H9 (cell line): Measurements from ENCODE around the gene PDX1. TPM values are rescaled to one million over a fixed set of nuclear protein-coding genes. Genes with fewer than 3 reads are reported as not detected.
A peak's percentile ranks its signal among the peaks of the same experiment; 100 is the strongest.

Experiments used
- DNase-seq: peaks from one replicate; pipeline ENCODE4 v3.0.0-alpha.2; 2017
- H2AFZ ChIP-seq: one replicate; pipeline ENCODE4 v1.6.1; 2013; ENCODE audit warnings: mild to moderate bottlenecking, low read length, control low read depth, moderate library complexity
- H2AK5ac ChIP-seq: 2 replicates; pipeline ENCODE4 v1.6.1; 2013; ENCODE audit warnings: low read length, control low read depth, mixed read lengths; ENCODE audit not compliant: insufficient read length
- H2BK120ac ChIP-seq: one replicate; pipeline ENCODE4 v1.6.1; 2013; ENCODE audit warnings: low read depth, mild to moderate bottlenecking, low read length, control low read depth, inconsistent platforms; ENCODE audit not compliant: poor library complexity, severe bottlenecking
- H2BK12ac ChIP-seq: 2 replicates; pipeline ENCODE4 v1.6.1; 2013; ENCODE audit warnings: low read length, control low read depth, mixed read lengths, low read depth; ENCODE audit not compliant: insufficient read length
- H2BK15ac ChIP-seq: 2 replicates; pipeline ENCODE4 v1.6.1; 2013; ENCODE audit warnings: low read depth, low read length, control low read depth
- H2BK20ac ChIP-seq: one replicate; pipeline ENCODE4 v1.6.1; 2013; ENCODE audit warnings: low read depth, mild to moderate bottlenecking, low read length, control low read depth, inconsistent platforms; ENCODE audit not compliant: poor library complexity, severe bottlenecking
- H2BK5ac ChIP-seq: 2 replicates; pipeline ENCODE4 v1.6.1; 2013; ENCODE audit warnings: low read length, control low read depth, mixed read lengths; ENCODE audit not compliant: insufficient read length
- H3K14ac ChIP-seq: 2 replicates; pipeline ENCODE4 v1.6.1; 2013; ENCODE audit warnings: low read length, control low read depth; ENCODE audit not compliant: insufficient read depth
- H3K18ac ChIP-seq: 2 replicates; pipeline ENCODE4 v1.6.1; 2013; ENCODE audit warnings: low read depth, mild to moderate bottlenecking, mixed read lengths, low read length, control low read depth; ENCODE audit not compliant: insufficient read length
- H3K23ac ChIP-seq: 2 replicates; pipeline ENCODE4 v1.6.1; 2013; ENCODE audit warnings: low read length, control low read depth, mixed read lengths, low read depth; ENCODE audit not compliant: insufficient read length
- H3K23me2 ChIP-seq: 2 replicates; pipeline ENCODE4 v1.6.1; 2013; ENCODE audit warnings: low read depth, mild to moderate bottlenecking, mixed read lengths, low read length, control low read depth; ENCODE audit not compliant: insufficient read length, poor library complexity, severe bottlenecking
- H3K27ac ChIP-seq: 2 replicates; pipeline ENCODE4 v1.5.1; 2013; ENCODE audit warnings: low read length, control low read depth, mixed read lengths, low read depth; ENCODE audit not compliant: insufficient read length
- H3K27me3 ChIP-seq: 2 replicates; pipeline ENCODE4 v1.6.1; 2013; ENCODE audit warnings: low read length, control low read depth, inconsistent platforms; ENCODE audit not compliant: insufficient read depth
- H3K4ac ChIP-seq: 2 replicates; pipeline ENCODE4 v1.6.1; 2013; ENCODE audit warnings: low read depth, mild to moderate bottlenecking, control low read depth, inconsistent platforms, low read length, moderate library complexity
- H3K4me1 ChIP-seq: 2 replicates; pipeline ENCODE4 v1.6.1; 2013; ENCODE audit warnings: low read length, control low read depth, inconsistent platforms; ENCODE audit not compliant: insufficient read depth
- H3K4me2 ChIP-seq: 2 replicates; pipeline ENCODE4 v1.6.1; 2013; ENCODE audit warnings: low read length, control low read depth, mixed read lengths; ENCODE audit not compliant: insufficient read length, insufficient read depth
- H3K56ac ChIP-seq: 2 replicates; pipeline ENCODE4 v1.6.1; 2013; ENCODE audit warnings: low read depth, mild to moderate bottlenecking, mixed read lengths, low read length, control low read depth; ENCODE audit not compliant: insufficient read length
- H3K79me1 ChIP-seq: 2 replicates; pipeline ENCODE4 v1.6.1; 2013; ENCODE audit warnings: low read depth, mild to moderate bottlenecking, moderate library complexity, low read length, control low read depth, inconsistent platforms; ENCODE audit not compliant: insufficient read depth, poor library complexity, severe bottlenecking
- H3K79me2 ChIP-seq: 2 replicates; pipeline ENCODE4 v1.6.1; 2013; ENCODE audit warnings: low read length, control low read depth, inconsistent platforms; ENCODE audit not compliant: insufficient read depth
- H3K9ac ChIP-seq: 2 replicates; pipeline ENCODE4 v1.6.1; 2013; ENCODE audit warnings: low read length, control low read depth, mixed read lengths; ENCODE audit not compliant: insufficient read length; ENCODE audit errors: extremely low read depth
- H3K9me3 ChIP-seq: one replicate; pipeline ENCODE4 v1.6.1; 2013; ENCODE audit warnings: low read depth, low read length, inconsistent platforms; ENCODE audit not compliant: control insufficient read depth
- H3T11ph ChIP-seq: one replicate; pipeline ENCODE4 v1.6.1; 2013; ENCODE audit warnings: mild to moderate bottlenecking, low read length, control low read depth, inconsistent platforms
- H4K20me1 ChIP-seq: one replicate; pipeline ENCODE4 v1.6.1; 2013; ENCODE audit not compliant: control insufficient read depth, insufficient read length, insufficient read depth
- H4K5ac ChIP-seq: 2 replicates; pipeline ENCODE4 v1.6.1; 2013; ENCODE audit warnings: low read depth, mild to moderate bottlenecking, mixed read lengths, low read length, control low read depth; ENCODE audit not compliant: insufficient read length
- H4K8ac ChIP-seq: replicated peaks from 2 replicates; pipeline ENCODE4 v1.6.1; 2013; ENCODE audit warnings: low read length, control low read depth, mixed read lengths, low read depth; ENCODE audit not compliant: insufficient read length
- H4K91ac ChIP-seq: 2 replicates; pipeline ENCODE4 v1.6.1; 2013; ENCODE audit warnings: low read depth, mild to moderate bottlenecking, moderate library complexity, mixed read lengths, low read length, control low read depth; ENCODE audit not compliant: insufficient read length
- H3K27ac Mint-ChIP-seq, 3 experiments: 2 replicates in 2 of 3; 3 replicates in 1 of 3; pipeline ENCODE4 v1.8.0; 2020 to 2021; ENCODE audit warnings: mixed read lengths in 3 of 3, mild to moderate bottlenecking in 1 of 3, moderate library complexity in 1 of 3
- H3K27me3 Mint-ChIP-seq: 2 replicates; pipeline ENCODE4 v1.8.0; 2021; ENCODE audit warnings: low read depth, mild to moderate bottlenecking, moderate library complexity, mixed read lengths
- H3K36me3 Mint-ChIP-seq, 3 experiments: 2 replicates in 2 of 3; 3 replicates in 1 of 3; pipeline ENCODE4 v1.8.0; 2020 to 2021; ENCODE audit warnings: low read depth in 3 of 3, mixed read lengths in 3 of 3; ENCODE audit not compliant: insufficient read depth in 1 of 3
- H3K4me1 Mint-ChIP-seq, 2 experiments: 2 replicates each; pipeline ENCODE4 v1.8.0; 2020; ENCODE audit warnings: mixed read lengths in 2 of 2
- H3K4me3 Mint-ChIP-seq, 2 experiments: 2 replicates in 1 of 2; 3 replicates in 1 of 2; pipeline ENCODE4 v1.8.0; 2020 to 2021; ENCODE audit warnings: mild to moderate bottlenecking in 2 of 2, mixed read lengths in 2 of 2, moderate library complexity in 1 of 2
- H3K9me3 Mint-ChIP-seq, 2 experiments: 2 replicates in 1 of 2; 3 replicates in 1 of 2; pipeline ENCODE4 v1.8.0; 2020; ENCODE audit warnings: mild to moderate bottlenecking in 2 of 2, mixed read lengths in 2 of 2, moderate library complexity in 1 of 2
- WGBS: extraction: QIAGEN DNeasy Blood & Tissue Kit; methylation state at CpG from one replicate; pipeline ENCODE4 v1.1.7; 2013; ENCODE audit warnings: missing lambda C conversion rate, low lambda C conversion rate, mixed read lengths; ENCODE audit not compliant: insufficient read length; ENCODE audit errors: extremely low coverage; 5-methylcytosine and 5-hydroxymethylcytosine counted together
- total RNA-seq: library from RNA; stranded (reverse); gene quantifications from 2 replicates; pipeline ENCODE4 v1.2.1, GENCODE V29; 2021
- TF ChIP-seq, protein P1 (sequence below): fragments of 200-600 bp; sonication (generic); conservative IDR thresholded peaks from 3 replicates; pipeline ENCODE4 v1.8.0; 2021; ENCODE audit warnings: antibody characterized with exemption, mild to moderate bottlenecking

Gene PDX1
- total RNA-seq, 1 experiment from 2014 or later, result not detected

DNA sequence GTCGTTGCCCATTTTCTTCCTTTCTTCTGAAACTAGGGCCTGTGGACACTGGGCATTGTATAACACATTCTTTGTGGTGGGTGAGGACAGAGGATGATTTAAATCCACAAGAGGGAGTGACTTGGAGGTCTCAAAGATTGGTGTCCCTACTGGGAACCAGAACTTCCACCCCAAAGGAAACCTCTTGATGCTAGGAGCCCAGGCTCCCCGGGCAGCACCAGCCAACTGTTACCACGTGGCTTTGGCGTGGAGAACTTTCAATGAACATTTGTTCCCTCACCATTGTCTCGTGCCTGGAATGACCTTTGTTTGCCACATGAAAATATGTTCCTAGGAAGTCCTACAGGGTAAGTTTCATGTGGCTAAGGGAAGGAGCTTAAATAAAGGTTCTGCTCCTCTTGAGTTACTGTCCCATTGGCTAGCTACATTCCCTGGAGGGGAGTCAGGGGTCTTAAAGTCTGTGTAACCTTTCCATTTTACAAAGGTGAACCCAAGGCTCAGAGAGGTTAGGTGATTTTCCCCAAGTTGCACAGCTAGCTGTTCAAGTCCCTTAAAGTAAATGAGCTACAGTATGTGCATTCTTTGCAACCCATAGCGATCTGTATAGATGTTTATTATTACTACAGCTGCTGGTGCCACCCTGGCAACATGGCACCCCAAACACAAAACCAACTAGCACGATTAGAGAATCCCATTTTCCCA lies 54.3 kb downstream of the PDX1 start:
- Histone ChIP-seq H2AFZ (no peak overlapping the region), H4K91ac (no peak overlapping the region), H3K18ac (no peak overlapping the region), H3K56ac (no peak overlapping the region), H3K9ac (no peak overlapping the region), H3K27me3 (peaks cover 98% of the 10 kb centered on the region), H3K79me1 (no peaks in the 10 kb centered on the region), H2BK120ac (no peak overlapping the region), H3K23ac (no peak overlapping the region), H2AK5ac (no peak overlapping the region), H2BK12ac (no peak overlapping the region), H3K4me2 (no peak overlapping the region), H3K9me3 (no peaks in the 10 kb centered on the region), H3T11ph (no peak overlapping the region), H3K14ac (no peak overlapping the region), H4K5ac (no peak overlapping the region), H2BK20ac (no peak overlapping the region), H3K23me2 (no peaks in the 10 kb centered on the region), H3K4ac (no peak overlapping the region), H3K4me1 (peaks cover 9% of the 10 kb centered on the region), H2BK5ac (no peak overlapping the region), H2BK15ac (no peak overlapping the region), H4K8ac (no peak overlapping the region), H3K79me2 (no peaks in the 10 kb centered on the region), H4K20me1 (no peaks in the 10 kb centered on the region), H3K27ac (no peak overlapping the region)
- peaks cover 26 to 34% of the 10 kb centered on the region in 2 experiments for H3K4me1 Mint-ChIP-seq
- DNase-seq, result no peak
- peaks cover 7 to 22% of the 10 kb centered on the region in 2 experiments for H3K9me3 Mint-ChIP-seq
- WGBS, result no CpG with 5 or more reads among the region's 7 CpGs
- no peak overlapping the region for H3K4me3 Mint-ChIP-seq
- H3K27me3 Mint-ChIP-seq, result peaks cover 100% of the 10 kb centered on the region
- H3K36me3 Mint-ChIP-seq, result no peaks in the 10 kb centered on the region
- peak overlapping the region in 2 of 3 experiments; percentile 23 to 55; a peak in 2 of 7 replicates for H3K27ac Mint-ChIP-seq
- TF ChIP-seq, protein P1, sequence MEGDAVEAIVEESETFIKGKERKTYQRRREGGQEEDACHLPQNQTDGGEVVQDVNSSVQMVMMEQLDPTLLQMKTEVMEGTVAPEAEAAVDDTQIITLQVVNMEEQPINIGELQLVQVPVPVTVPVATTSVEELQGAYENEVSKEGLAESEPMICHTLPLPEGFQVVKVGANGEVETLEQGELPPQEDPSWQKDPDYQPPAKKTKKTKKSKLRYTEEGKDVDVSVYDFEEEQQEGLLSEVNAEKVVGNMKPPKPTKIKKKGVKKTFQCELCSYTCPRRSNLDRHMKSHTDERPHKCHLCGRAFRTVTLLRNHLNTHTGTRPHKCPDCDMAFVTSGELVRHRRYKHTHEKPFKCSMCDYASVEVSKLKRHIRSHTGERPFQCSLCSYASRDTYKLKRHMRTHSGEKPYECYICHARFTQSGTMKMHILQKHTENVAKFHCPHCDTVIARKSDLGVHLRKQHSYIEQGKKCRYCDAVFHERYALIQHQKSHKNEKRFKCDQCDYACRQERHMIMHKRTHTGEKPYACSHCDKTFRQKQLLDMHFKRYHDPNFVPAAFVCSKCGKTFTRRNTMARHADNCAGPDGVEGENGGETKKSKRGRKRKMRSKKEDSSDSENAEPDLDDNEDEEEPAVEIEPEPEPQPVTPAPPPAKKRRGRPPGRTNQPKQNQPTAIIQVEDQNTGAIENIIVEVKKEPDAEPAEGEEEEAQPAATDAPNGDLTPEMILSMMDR, result no peak

Other genes with a start within 250 kb of the PDX1 start
- gene GSX1, start 127.5 kb upstream of the PDX1 start, total RNA-seq, result not detected in 2 replicates
- gene CDX2, start 49.3 kb downstream of the PDX1 start, total RNA-seq, result not detected in 2 replicates
- not detected in 2 replicates for gene URAD, start 68.7 kb downstream of the PDX1 start, total RNA-seq
- gene FLT3, start 180.6 kb downstream of the PDX1 start, total RNA-seq, result 0.33 and 0.44 TPM in 2 replicates
- 47.8 and 48.5 TPM in 2 replicates for gene PAN3, start 218.5 kb downstream of the PDX1 start, total RNA-seq